Activated CD4-positive, alpha-beta T cell treated with anti-CD3 and anti-CD28 coated beads, Interleukin-2, amount 10 ng/mL, durations not matched to agents 7 days and 5 days (primary cell): Measurements from ENCODE around the gene FBXO3. TPM values are rescaled to one million over a fixed set of nuclear protein-coding genes. Genes with fewer than 3 reads are reported as not detected.
"Not testable (repeated sequence)": the region's sequence is repeated elsewhere in the genome, so short reads cannot be mapped to it uniquely, and the experiment has no call there.

Source experiments
- CTCF ChIA-PET: fragments of 350-600 bp; sonication (Branson Sonifier 250); formaldehyde crosslinking; loops from one replicate; lab custom pipeline; 2021; ENCODE audit warnings: antibody characterized with exemption; lab: Charles Lee
- POLR2A ChIA-PET: fragments of 350-600 bp; sonication (Branson Sonifier 250); formaldehyde crosslinking; loops from one replicate; lab custom pipeline; 2021; ENCODE audit warnings: antibody characterized with exemption; lab: Charles Lee
- DNase-seq: peaks from one replicate; pipeline ENCODE4 v3.0.0-alpha.2; 2020
- H3K27ac Mint-ChIP-seq: one replicate; pipeline ENCODE4 v1.8.0; 2021; ENCODE audit warnings: mild to moderate bottlenecking, moderate library complexity, mixed read lengths
- H3K27me3 Mint-ChIP-seq: one replicate; pipeline ENCODE4 v1.8.0; 2021; ENCODE audit warnings: mixed read lengths
- H3K36me3 Mint-ChIP-seq: one replicate; pipeline ENCODE4 v1.8.0; 2021; ENCODE audit warnings: low read depth, mixed read lengths
- H3K4me1 Mint-ChIP-seq: one replicate; pipeline ENCODE4 v1.8.0; 2021; ENCODE audit warnings: mixed read lengths
- H3K4me3 Mint-ChIP-seq: one replicate; pipeline ENCODE4 v1.8.0; 2021; ENCODE audit warnings: mild to moderate bottlenecking, moderate library complexity, mixed read lengths
- H3K9me3 Mint-ChIP-seq: one replicate; pipeline ENCODE4 v1.8.0; 2021; ENCODE audit warnings: mixed read lengths
- total RNA-seq, 2 experiments: library from RNA; stranded (reverse); gene quantifications; one replicate each; pipeline ENCODE4 v1.2.3, GENCODE V29; 2021

FBXO3 gene
- total RNA-seq, 2 experiments from 2014 or later: 22.7 to 24.2 TPM

DNA sequence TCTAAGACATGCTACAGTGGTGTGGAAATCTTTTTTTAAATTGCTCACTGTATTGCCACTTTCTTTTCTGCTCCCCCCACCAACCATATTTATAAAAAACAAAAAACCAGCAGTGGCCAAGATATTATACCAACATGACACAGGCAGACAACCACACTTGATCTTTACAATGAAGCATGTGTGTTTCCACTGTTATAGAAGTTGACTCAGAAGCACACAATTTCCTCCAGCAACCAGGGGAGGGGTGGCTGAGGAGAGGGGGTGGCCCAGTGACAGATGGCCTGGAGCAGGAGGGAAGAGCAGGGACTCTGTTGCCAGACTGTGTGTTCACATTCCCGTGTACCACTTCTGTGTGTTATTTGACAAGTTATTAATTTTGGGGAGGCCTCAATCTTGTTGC, 52.9 kb downstream of the FBXO3 start:
- Mint-ChIP-seq H3K27me3 (peaks cover 2% of the 10 kb centered on the region), H3K9me3 (no peaks in the 10 kb centered on the region), H3K36me3 (peaks cover 17% of the 10 kb centered on the region), H3K4me3 (no peak overlapping the region), H3K27ac (no peak overlapping the region), H3K4me1 (peaks cover 50% of the 10 kb centered on the region)
- DNase-seq: no peak
- POLR2A ChIA-PET: no interaction called here
- CTCF ChIA-PET: no interaction called here

DNA sequence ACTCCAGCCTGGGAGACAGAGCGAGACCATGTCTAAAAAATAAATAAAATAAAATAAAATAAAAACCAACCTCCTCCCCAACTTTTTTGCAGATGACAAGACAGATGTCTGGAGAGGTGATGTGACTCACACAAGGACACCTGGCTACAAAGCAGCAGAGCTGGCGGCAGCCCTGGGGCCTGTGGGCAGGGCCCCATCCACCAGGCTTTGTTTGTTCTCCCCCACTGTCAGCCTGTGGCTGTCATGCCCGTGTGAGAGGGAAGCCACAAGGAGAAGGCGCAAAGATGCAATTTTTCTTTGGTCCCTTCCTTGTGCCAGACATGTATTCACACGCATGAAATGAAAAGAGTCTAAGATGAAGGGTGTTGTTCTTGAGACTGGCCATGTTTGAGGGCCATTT, 54.7 kb downstream of the FBXO3 start:
- Mint-ChIP-seq H3K27me3 (no peaks in the 10 kb centered on the region), H3K36me3 (peaks cover 15% of the 10 kb centered on the region), H3K4me1 (peaks cover 41% of the 10 kb centered on the region), H3K9me3 (no peaks in the 10 kb centered on the region), H3K4me3 (no peak overlapping the region), H3K27ac (no peak overlapping the region)
- POLR2A ChIA-PET: no interaction called here
- CTCF ChIA-PET: interaction anchor here (1.5 kb wide), 1 partner anchor 23 kb away, joined by 7 read pairs; no protein-coding TSS in a partner anchor
- DNase-seq: no peak

DNA sequence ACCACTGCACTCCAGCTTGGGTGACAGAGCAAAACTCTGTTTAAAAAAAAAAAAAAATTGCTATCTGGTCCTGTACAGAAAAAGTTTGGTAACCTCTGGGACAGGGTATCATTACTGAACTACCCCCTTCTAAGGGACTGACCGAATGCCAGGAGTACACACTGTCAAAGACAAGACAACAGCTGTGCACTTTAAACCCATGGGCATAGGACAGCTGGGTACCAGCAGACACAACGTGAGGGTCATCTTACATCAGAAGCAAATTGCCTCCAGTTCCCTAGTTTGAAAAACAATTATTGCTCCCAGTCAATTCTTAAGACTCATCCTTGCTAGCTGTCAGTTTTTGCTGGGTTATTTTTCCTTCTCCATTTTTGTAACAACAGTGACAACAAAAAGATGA, 55.9 kb downstream of the FBXO3 start:
- H3K9me3 Mint-ChIP-seq: no peaks in the 10 kb centered on the region
- no peak overlapping the region for H3K27ac Mint-ChIP-seq
- H3K4me3 Mint-ChIP-seq: no peak overlapping the region
- peaks cover 31% of the 10 kb centered on the region for H3K4me1 Mint-ChIP-seq
- H3K27me3 Mint-ChIP-seq: no peaks in the 10 kb centered on the region
- no peak for DNase-seq
- POLR2A ChIA-PET: no interaction called here
- H3K36me3 Mint-ChIP-seq: peaks cover 17% of the 10 kb centered on the region
- CTCF ChIA-PET: interaction anchor here (0.7 to 1.1 kb wide), 2 partner anchors 39 to 399 kb away, joined by 5 to 8 read pairs; no protein-coding TSS in a partner anchor

DNA sequence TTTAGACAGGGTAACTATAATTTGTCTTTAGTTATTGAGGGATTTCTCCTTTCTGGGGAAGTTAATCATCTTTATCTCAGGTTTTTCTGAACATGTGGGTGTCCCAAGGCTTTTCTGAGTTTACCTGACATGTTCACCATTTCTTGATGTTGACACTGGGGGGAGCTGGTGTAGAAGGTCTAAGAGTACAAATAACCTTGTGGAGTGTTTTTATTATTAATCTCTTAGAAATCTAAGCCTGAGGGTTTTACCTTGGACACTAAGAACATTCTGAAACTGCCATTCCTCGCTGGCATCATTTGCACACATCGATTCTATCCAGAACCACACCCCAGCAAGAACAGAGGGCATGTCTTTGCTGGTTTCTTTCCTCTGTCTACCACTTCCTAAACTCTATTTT, 58.1 kb downstream of the FBXO3 start:
- DNase-seq: peak; percentile 25
- Mint-ChIP-seq H3K27me3 (no peaks in the 10 kb centered on the region), H3K36me3 (peaks cover 10% of the 10 kb centered on the region), H3K4me3 (no peak overlapping the region), H3K9me3 (no peaks in the 10 kb centered on the region), H3K4me1 (peaks cover 10% of the 10 kb centered on the region), H3K27ac (no peak overlapping the region)
- CTCF ChIA-PET: interaction anchor here (0.6 to 3.0 kb wide), 7 partner anchors 10 to 91 kb away, joined by 3 to 22 read pairs (median 3); no protein-coding TSS in a partner anchor
- POLR2A ChIA-PET: no interaction called here

DNA sequence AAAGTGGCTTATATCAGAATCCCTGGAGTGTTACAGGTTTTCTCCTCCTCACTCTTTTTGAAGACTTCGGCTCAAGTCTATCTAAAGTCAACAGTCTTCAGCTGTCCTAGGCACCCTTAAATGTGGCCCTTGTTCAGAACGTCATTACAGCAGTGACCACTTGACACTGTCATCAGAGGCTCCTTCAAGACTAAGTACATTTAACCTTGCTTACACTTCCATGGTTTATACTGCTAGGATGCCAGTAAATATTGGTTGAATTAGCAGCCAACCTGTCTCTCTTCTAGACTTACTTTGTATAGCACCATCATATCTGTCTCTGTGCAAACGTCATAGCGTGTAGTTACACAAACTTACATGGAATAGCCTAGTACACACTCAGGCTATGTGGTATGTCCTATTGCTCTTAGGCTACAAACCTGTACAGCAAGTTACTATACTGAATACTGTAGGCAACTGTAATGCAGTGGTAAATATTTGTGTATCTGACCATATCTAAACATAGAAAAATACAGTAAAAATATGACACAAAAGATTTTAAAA, 60.4 kb downstream of the FBXO3 start:
- no peak for DNase-seq
- Mint-ChIP-seq H3K27ac (no peak overlapping the region), H3K36me3 (peaks cover 7% of the 10 kb centered on the region), H3K27me3 (no peaks in the 10 kb centered on the region), H3K4me3 (no peak overlapping the region), H3K9me3 (no peaks in the 10 kb centered on the region), H3K4me1 (peaks cover 1% of the 10 kb centered on the region)
- ChIA-PET CTCF (interaction anchor here (0.6 to 1.0 kb wide), 2 partner anchors 28 to 125 kb away, joined by 3 read pairs; no protein-coding TSS in a partner anchor), POLR2A (no interaction called here)

DNA sequence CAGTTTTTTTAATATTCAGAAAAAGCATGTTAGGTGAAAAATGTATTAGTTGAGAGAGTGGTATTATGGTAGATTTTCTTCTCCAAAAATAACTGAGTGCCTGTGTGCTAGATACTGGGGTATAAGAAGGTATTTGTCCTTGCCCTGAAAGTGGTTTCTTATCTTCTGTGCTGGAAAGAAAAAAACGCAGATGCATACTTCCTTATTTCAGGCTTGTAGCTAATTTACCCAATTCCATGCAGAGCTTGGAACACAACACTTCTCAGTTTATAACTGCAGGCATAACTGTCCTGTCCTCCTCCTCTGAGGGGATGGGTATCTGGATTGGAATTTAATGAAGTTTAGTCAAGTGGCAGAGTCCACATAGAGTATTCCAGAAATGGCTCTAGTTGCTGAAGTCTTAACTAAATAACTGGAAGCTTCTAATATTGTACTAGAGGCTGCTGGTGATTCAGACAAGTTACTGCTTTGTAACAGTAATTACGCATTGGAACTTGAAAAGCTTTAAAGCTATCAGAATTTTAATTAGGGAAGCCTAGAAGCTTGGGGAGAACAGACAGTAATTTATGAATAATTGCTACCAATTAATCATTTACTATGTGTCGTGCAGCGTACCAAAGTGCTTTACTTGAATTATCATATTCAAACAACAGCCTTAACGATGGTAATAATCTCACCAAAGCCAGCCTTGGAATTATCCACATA, 61.0 kb downstream of the FBXO3 start:
- Mint-ChIP-seq H3K4me1 (peaks cover 1% of the 10 kb centered on the region), H3K36me3 (peaks cover 11% of the 10 kb centered on the region), H3K9me3 (no peaks in the 10 kb centered on the region), H3K4me3 (no peak overlapping the region), H3K27ac (no peak overlapping the region), H3K27me3 (no peaks in the 10 kb centered on the region)
- POLR2A ChIA-PET: no interaction called here
- CTCF ChIA-PET: interaction anchor here (1.0 kb wide), 1 partner anchor 29 kb away, joined by 3 read pairs; no protein-coding TSS in a partner anchor
- DNase-seq: no peak

DNA sequence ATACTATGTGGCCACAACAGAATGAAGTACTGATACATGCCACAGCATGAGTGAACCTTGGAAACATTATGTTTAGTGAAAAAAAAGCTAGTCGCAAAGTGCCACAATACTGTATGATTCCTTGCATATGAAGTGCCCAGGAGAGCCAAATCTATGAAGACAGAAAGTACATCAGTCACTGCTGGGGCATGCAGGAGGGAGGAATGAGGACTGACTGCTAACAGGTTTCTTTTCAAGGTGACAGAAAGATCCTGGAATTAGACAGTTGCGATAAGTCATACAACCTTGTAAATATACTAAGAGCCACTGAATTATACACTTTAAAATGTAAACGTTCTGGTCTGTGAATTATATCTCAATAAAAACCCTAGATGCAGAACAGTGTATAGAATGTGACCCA, 61.9 kb downstream of the FBXO3 start:
- H3K9me3 Mint-ChIP-seq: no peaks in the 10 kb centered on the region
- CTCF ChIA-PET: no interaction called here
- H3K27me3 Mint-ChIP-seq: no peaks in the 10 kb centered on the region
- DNase-seq: no peak
- H3K4me3 Mint-ChIP-seq: no peak overlapping the region
- peaks cover 1% of the 10 kb centered on the region for H3K4me1 Mint-ChIP-seq
- H3K36me3 Mint-ChIP-seq: peaks cover 11% of the 10 kb centered on the region
- H3K27ac Mint-ChIP-seq: no peak overlapping the region
- POLR2A ChIA-PET: no interaction called here

DNA sequence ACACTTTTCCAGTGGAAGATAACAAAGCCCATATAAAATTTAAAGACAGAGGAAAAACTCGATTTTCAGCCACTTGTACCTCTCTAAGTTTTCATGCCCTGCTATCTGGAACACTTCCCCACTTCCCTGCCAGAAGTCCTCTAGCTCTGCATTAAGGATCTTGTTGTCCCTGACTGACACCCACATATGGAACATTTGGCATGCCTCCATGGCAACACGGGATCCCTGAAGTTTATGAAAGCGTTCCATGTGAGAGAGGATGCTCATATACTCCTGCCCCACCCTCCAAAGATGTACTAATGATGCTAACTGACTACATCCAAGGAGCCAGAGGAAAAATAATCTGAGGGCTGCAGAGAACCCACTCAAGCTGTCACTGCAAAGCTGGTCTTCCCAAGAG, 64.9 kb downstream of the FBXO3 start:
- CTCF ChIA-PET: interaction anchor here (1.2 to 1.5 kb wide), 3 partner anchors 9 to 33 kb away, joined by 3 read pairs; no protein-coding TSS in a partner anchor
- H3K36me3 Mint-ChIP-seq: peaks cover 16% of the 10 kb centered on the region
- no peak for DNase-seq
- no peaks in the 10 kb centered on the region for H3K9me3 Mint-ChIP-seq
- H3K4me1 Mint-ChIP-seq: peaks cover 12% of the 10 kb centered on the region
- H3K27ac Mint-ChIP-seq: no peak overlapping the region
- no peaks in the 10 kb centered on the region for H3K27me3 Mint-ChIP-seq
- H3K4me3 Mint-ChIP-seq: no peak overlapping the region
- POLR2A ChIA-PET: no interaction called here

DNA sequence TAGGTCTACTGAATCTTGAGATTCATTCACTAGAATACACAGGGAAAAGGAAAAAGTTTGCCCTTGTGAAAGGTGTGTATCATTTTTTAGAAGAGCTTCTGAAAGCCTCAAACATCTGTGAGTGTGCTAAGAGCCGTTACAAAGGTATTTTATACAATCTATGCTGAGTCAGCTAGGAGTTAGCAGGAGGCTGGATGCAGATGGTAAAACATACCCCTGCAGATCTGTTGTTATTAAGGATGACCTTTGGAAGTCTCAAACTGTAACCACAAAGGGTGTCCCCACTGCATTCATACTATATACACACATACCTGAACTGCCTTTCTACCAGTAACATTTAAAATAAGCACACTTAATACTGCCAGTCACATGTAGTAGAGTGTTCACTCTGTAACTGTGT, 65.3 kb downstream of the FBXO3 start:
- no peaks in the 10 kb centered on the region for H3K9me3 Mint-ChIP-seq
- POLR2A ChIA-PET: no interaction called here
- CTCF ChIA-PET: interaction anchor here (0.7 to 1.7 kb wide), 3 partner anchors 9 to 592 kb away, joined by 3 to 5 read pairs (median 4); no protein-coding TSS in a partner anchor

DNA sequence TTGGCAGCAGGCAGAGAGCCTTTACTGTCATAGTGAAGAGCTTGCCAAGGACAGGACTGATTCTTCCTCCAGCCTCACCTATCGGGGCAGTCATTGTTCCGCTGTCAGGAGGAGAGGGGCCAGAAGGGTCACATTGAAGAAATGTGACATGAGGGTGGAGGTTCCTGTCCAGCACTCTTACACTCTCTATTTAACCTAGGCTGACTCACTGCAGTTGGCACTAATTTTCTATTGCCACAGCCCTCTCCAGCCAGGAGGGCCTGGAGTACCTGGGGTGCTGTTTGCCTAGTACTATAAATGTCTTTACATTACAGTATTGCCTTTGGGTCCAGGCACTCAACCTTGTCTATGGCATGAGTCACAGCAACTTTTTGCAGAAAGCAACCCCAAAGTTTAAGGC, 66.5 kb downstream of the FBXO3 start:
- CTCF ChIA-PET: interaction anchor here (1.7 to 4.7 kb wide), 3 partner anchors 8 to 35 kb away, joined by 4 to 22 read pairs (median 5); no protein-coding TSS in a partner anchor
- DNase-seq, H3K9me3 Mint-ChIP-seq, H3K27ac Mint-ChIP-seq, H3K27me3 Mint-ChIP-seq, POLR2A ChIA-PET, H3K4me3 Mint-ChIP-seq: not testable (repeated sequence)
- Mint-ChIP-seq H3K4me1 (peaks cover 12% of the 10 kb centered on the region), H3K36me3 (peaks cover 14% of the 10 kb centered on the region)

More for the DNA sequence above, 65.3 kb downstream of the FBXO3 start:
- peaks cover 14% of the 10 kb centered on the region for H3K36me3 Mint-ChIP-seq
- no peak overlapping the region for H3K4me3 Mint-ChIP-seq
- no peak overlapping the region for H3K27ac Mint-ChIP-seq
- no peak for DNase-seq
- H3K27me3 Mint-ChIP-seq: no peaks in the 10 kb centered on the region
- H3K4me1 Mint-ChIP-seq: peaks cover 12% of the 10 kb centered on the region

DNA sequence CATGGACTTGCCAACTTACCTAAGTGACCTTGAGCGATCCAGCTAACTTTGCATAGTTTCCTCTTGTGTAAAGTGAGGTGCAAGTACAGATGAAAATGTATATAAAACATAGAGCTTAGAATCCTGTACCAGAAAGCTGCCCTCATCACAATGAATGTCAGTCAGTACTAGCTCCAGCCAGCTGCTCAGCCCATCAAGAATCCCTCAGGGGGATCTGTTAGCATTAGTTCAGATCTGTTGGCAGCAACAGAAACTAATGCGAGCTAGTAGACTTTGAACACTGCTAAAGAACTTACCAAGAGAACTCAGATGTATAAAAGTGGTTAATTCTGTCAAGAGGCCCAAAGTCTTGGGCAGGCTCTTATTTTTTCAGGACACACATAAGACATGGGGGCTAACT, 67.4 kb downstream of the FBXO3 start:
- peaks cover 14% of the 10 kb centered on the region for H3K36me3 Mint-ChIP-seq
- CTCF ChIA-PET: interaction anchor here (0.6 to 4.7 kb wide), 5 partner anchors 9 to 36 kb away, joined by 3 to 22 read pairs (median 3); no protein-coding TSS in a partner anchor
- no peaks in the 10 kb centered on the region for H3K27me3 Mint-ChIP-seq

DNA sequence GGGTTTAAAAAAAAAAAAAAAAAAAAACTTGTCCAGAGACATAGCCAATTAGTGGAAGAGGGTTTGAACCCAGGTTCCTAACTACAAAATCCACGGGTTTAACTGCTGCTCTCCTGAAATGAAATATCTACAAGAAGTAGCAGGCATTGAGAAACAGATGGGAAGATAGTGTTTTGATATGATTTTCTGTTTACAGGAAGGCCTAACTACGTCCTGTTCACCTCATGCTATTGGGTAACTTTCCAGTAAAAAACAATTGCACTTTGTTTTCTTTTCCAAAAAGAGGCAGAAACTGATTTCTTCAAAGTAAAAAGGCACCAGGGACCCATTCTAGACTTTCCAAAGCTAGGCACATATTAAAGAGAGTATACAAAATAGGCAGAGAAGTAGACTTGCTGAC, 67.8 kb downstream of the FBXO3 start:
- peaks cover 15% of the 10 kb centered on the region for H3K4me1 Mint-ChIP-seq

More for the DNA sequence above, 67.4 kb downstream of the FBXO3 start:
- H3K4me1 Mint-ChIP-seq: peaks cover 13% of the 10 kb centered on the region
- H3K27ac Mint-ChIP-seq: peak overlapping the region; percentile 74
- no peak overlapping the region for H3K4me3 Mint-ChIP-seq
- POLR2A ChIA-PET: no interaction called here
- DNase-seq: no peak
- H3K9me3 Mint-ChIP-seq: no peaks in the 10 kb centered on the region

More for the DNA sequence above, 67.8 kb downstream of the FBXO3 start:
- peaks cover 2% of the 10 kb centered on the region for H3K27me3 Mint-ChIP-seq
- POLR2A ChIA-PET: no interaction called here
- DNase-seq: no peak
- CTCF ChIA-PET: interaction anchor here (0.6 to 4.7 kb wide), 5 partner anchors 10 to 36 kb away, joined by 3 to 22 read pairs (median 3); no protein-coding TSS in a partner anchor
- H3K36me3 Mint-ChIP-seq: peaks cover 14% of the 10 kb centered on the region
- no peak overlapping the region for H3K4me3 Mint-ChIP-seq
- H3K27ac Mint-ChIP-seq: peak overlapping the region; percentile 74
- H3K9me3 Mint-ChIP-seq: no peaks in the 10 kb centered on the region
